ENCODE measurements around the gene TP53BP1.

The TP53BP1 gene

GRCh38 chr15:43378601-43379000, 114.4 kb downstream of the TP53BP1 start:
- H4K91ac ChIP-seq (ENCODE audit: low read length): no peak overlapping the region
- no peak overlapping the region for H3K4me2 ChIP-seq (ENCODE audit: low read length, poor library complexity, severe bottlenecking)
- peaks cover 3 to 56% of the 10 kb centered on the region in 2 experiments for H3K36me3 ChIP-seq (ENCODE audit: control insufficient read depth in 1 of 2, insufficient read depth in 2 of 2, low read depth in 1 of 2, low read length in 2 of 2)
- H3K4me3 ChIP-seq (ENCODE audit: insufficient read depth in 1 of 2, low read depth in 1 of 2, low read length in 2 of 2): no peak overlapping the region
- H2BK120ac ChIP-seq (ENCODE audit: low read depth, low read length): no peak overlapping the region
- H3K9me3 ChIP-seq (ENCODE audit: control insufficient read depth, low read length): no peaks in the 10 kb centered on the region
- no peak for DNase-seq
- H3K79me1 ChIP-seq (replicated peaks; ENCODE audit: low read length, poor library complexity, severe bottlenecking): peaks cover 10% of the 10 kb centered on the region
- no peak overlapping the region for H3K27ac ChIP-seq (ENCODE audit: low read length, poor library complexity, severe bottlenecking)
- H3K4me1 ChIP-seq (ENCODE audit: control insufficient read depth, insufficient read depth, low read depth, low read length): peaks cover 2% of the 10 kb centered on the region
- H3K23ac ChIP-seq (ENCODE audit: low read length in 2 of 2): no peak overlapping the region
- no peaks in the 10 kb centered on the region for H3K27me3 ChIP-seq (ENCODE audit: control insufficient read depth in 1 of 2, insufficient read depth in 1 of 2, low read length in 2 of 2)
- no peak overlapping the region for H2BK5ac ChIP-seq (ENCODE audit: low read depth, low read length, poor library complexity, severe bottlenecking)
- no peak overlapping the region for H2AFZ ChIP-seq (ENCODE audit: low read depth, low read length)
- no peak overlapping the region for H3K14ac ChIP-seq (ENCODE audit: low read length in 2 of 2)
- no peak overlapping the region for H3K18ac ChIP-seq (ENCODE audit: low read depth in 1 of 2, low read length in 2 of 2)
- H3K9ac ChIP-seq (ENCODE audit: low read length): no peak overlapping the region
- no peak overlapping the region for H2BK15ac ChIP-seq (ENCODE audit: low read depth, poor library complexity, severe bottlenecking)
- no peak overlapping the region for H2BK12ac ChIP-seq (ENCODE audit: low read length in 2 of 2)
- no peak overlapping the region for H2AK5ac ChIP-seq (ENCODE audit: low read length, severe bottlenecking)
- H3K4ac ChIP-seq (ENCODE audit: low read depth in 1 of 2, low read length in 2 of 2): no peak overlapping the region
- H4K8ac ChIP-seq (ENCODE audit: low read length): no peak overlapping the region

GRCh38 chr15:43376017-43376705, 116.8 kb downstream of the TP53BP1 start:
- no peak overlapping the region for H3K27ac ChIP-seq (ENCODE audit: low read length, poor library complexity, severe bottlenecking)
- H3K9ac ChIP-seq (ENCODE audit: low read length): no peak overlapping the region
- H3K4me3 ChIP-seq (ENCODE audit: insufficient read depth in 1 of 2, low read depth in 1 of 2, low read length in 2 of 2): no peak overlapping the region
- H3K4ac ChIP-seq (ENCODE audit: low read depth in 1 of 2, low read length in 2 of 2): no peak overlapping the region
- no peak overlapping the region for H4K8ac ChIP-seq (ENCODE audit: low read length)
- no peak overlapping the region for H2BK12ac ChIP-seq (ENCODE audit: low read length in 2 of 2)
- no peak overlapping the region for H2BK120ac ChIP-seq (ENCODE audit: low read depth, low read length)
- no peak overlapping the region for H3K18ac ChIP-seq (ENCODE audit: low read depth in 1 of 2, low read length in 2 of 2)
- H2BK5ac ChIP-seq (ENCODE audit: low read depth, low read length, poor library complexity, severe bottlenecking): no peak overlapping the region
- peaks cover 17% of the 10 kb centered on the region for H3K79me1 ChIP-seq (replicated peaks; ENCODE audit: low read length, poor library complexity, severe bottlenecking)
- H3K23ac ChIP-seq (ENCODE audit: low read length in 2 of 2): no peak overlapping the region
- no peaks in the 10 kb centered on the region for H3K9me3 ChIP-seq (ENCODE audit: control insufficient read depth, low read length)
- no peak overlapping the region for H2AFZ ChIP-seq (ENCODE audit: low read depth, low read length)
- no peaks in the 10 kb centered on the region for H3K27me3 ChIP-seq (ENCODE audit: control insufficient read depth in 1 of 2, insufficient read depth in 1 of 2, low read length in 2 of 2)
- no peak overlapping the region for H4K91ac ChIP-seq (ENCODE audit: low read length)
- no peak overlapping the region for H3K14ac ChIP-seq (ENCODE audit: low read length in 2 of 2)
- H3K36me3 ChIP-seq (ENCODE audit: control insufficient read depth in 1 of 2, insufficient read depth in 2 of 2, low read depth in 1 of 2, low read length in 2 of 2): peaks cover 0 to 38% of the 10 kb centered on the region in 2 experiments
- H2AK5ac ChIP-seq (ENCODE audit: low read length, severe bottlenecking): no peak overlapping the region
- WGBS: 89% methylated on average over 13 of the region's 13 CpGs
- peaks cover 2% of the 10 kb centered on the region for H3K4me1 ChIP-seq (ENCODE audit: control insufficient read depth, insufficient read depth, low read depth, low read length)
- peak; percentile 45 for DNase-seq
- H3K4me2 ChIP-seq (ENCODE audit: low read length, poor library complexity, severe bottlenecking): no peak overlapping the region
- H2BK15ac ChIP-seq (ENCODE audit: low read depth, poor library complexity, severe bottlenecking): no peak overlapping the region

- H2BK120ac ChIP-seq (ENCODE audit: low read depth, low read length): no peak within 1 kb of the TSS
- DNase-seq: peak; percentile 83
- no peaks in the 10 kb centered on the region for H3K27me3 ChIP-seq (ENCODE audit: control insufficient read depth in 1 of 2, insufficient read depth in 1 of 2, low read length in 2 of 2)
- peak within 1 kb of the TSS in 1 of 2 experiments; percentile 85 for H3K23ac ChIP-seq (ENCODE audit: low read length in 2 of 2)
- peak within 1 kb of the TSS; percentile 83 to 92 for H3K18ac ChIP-seq (ENCODE audit: low read depth in 1 of 2, low read length in 2 of 2)
- peaks cover 11 to 29% of the 10 kb centered on the region in 2 experiments for H3K36me3 ChIP-seq (ENCODE audit: control insufficient read depth in 1 of 2, insufficient read depth in 2 of 2, low read depth in 1 of 2, low read length in 2 of 2)
- H2BK5ac ChIP-seq (ENCODE audit: low read depth, low read length, poor library complexity, severe bottlenecking): no peak within 1 kb of the TSS
- H3K9ac ChIP-seq (ENCODE audit: low read length): peak within 1 kb of the TSS; percentile 93
- H2BK12ac ChIP-seq (ENCODE audit: low read length in 2 of 2): no peak within 1 kb of the TSS
- H4K8ac ChIP-seq (ENCODE audit: low read length): peak within 1 kb of the TSS; percentile 86
- peak within 1 kb of the TSS; percentile 33 for H2BK15ac ChIP-seq (ENCODE audit: low read depth, poor library complexity, severe bottlenecking)
- H3K4ac ChIP-seq (ENCODE audit: low read depth in 1 of 2, low read length in 2 of 2): peak within 1 kb of the TSS in 1 of 2 experiments; percentile 81
- H3K27ac ChIP-seq (ENCODE audit: low read length, poor library complexity, severe bottlenecking): no peak within 1 kb of the TSS
- peak within 1 kb of the TSS in 1 of 2 experiments; percentile 83 for H3K14ac ChIP-seq (ENCODE audit: low read length in 2 of 2)
- peak within 1 kb of the TSS; percentile 83 for H4K91ac ChIP-seq (ENCODE audit: low read length)
- H3K4me3 ChIP-seq (ENCODE audit: insufficient read depth in 1 of 2, low read depth in 1 of 2, low read length in 2 of 2): peak within 1 kb of the TSS; percentile 95 to 97
- H3K4me2 ChIP-seq (ENCODE audit: low read length, poor library complexity, severe bottlenecking): peak within 1 kb of the TSS; percentile 93
- H2AFZ ChIP-seq (ENCODE audit: low read depth, low read length): peak within 1 kb of the TSS; percentile 73
- no peaks in the 10 kb centered on the region for H3K9me3 ChIP-seq (ENCODE audit: control insufficient read depth, low read length)
- under 1% methylated on average over 55 of the region's 66 CpGs for WGBS
- H3K4me1 ChIP-seq (ENCODE audit: control insufficient read depth, insufficient read depth, low read depth, low read length): peaks cover 14% of the 10 kb centered on the region
- H3K79me1 ChIP-seq (replicated peaks; ENCODE audit: low read length, poor library complexity, severe bottlenecking): peaks cover 32% of the 10 kb centered on the region
- no peak within 1 kb of the TSS for H2AK5ac ChIP-seq (ENCODE audit: low read length, severe bottlenecking)
These were observed 121.7 kb downstream of the TP53BP1 start, which contains the start of the genes TUBGCP4 and ZSCAN29 for GRCh38 chr15:43370975-43371974. Gene TUBGCP4 (plus strand): TSS chr15:43371101. CDS start chr15:43371355, 254 bp downstream. Gene ZSCAN29 (minus strand): TSS chr15:43371043. CDS start chr15:43369913, 1,130 bp downstream.
